NCI-H226 (cell line): Measurements from ENCODE around the gene CANX.

Experiments used
- DNase-seq: peaks from one replicate; pipeline ENCODE4 v3.0.0-alpha.2; 2015

CANX gene

GRCh38 chr5:179779826-179780225 lies 81.1 kb downstream of the CANX start:
- no peak for DNase-seq

GRCh38 chr5:179780362-179780761 lies 81.6 kb downstream of the CANX start:
- no peak for DNase-seq
